Measurements from ENCODE around the gene SGCD.

DNA sequence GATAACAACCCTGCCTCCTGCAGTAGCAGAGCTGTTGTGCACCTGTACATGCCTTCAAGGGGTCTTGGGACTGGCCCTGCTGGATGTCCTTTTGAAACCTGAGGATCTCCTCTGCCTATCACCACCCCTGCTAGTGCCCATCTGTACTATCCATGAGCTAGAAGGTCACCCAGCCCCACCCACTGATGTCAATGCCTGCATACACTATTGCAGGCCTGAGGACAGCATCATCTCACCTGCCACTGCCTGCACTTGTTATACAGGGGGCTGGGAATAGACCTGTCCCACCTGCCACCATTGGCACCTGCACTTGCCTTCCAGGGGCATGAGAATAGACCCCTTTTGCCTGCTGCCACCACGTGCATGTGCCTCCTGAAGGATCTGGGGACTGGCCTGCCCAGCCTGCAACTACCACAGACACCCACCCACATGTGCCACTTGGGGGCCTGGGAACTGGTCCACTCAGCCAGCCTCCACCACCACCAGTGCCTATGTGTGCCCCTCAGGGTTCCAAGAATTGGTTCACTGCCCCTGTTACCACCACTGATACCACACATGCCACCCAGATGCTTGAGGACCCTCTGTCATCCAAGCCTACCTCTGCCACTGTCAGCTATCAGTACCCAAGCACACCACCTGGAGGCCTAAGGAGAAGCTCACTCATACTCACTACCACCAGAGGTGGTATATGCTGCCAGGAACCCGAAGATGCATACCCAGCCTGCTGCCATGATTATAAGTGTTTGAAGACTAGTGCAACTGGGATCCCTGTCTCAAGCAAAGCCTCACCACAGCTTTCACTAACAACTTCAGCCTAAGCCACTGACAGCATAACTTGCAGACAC, 159.7 kb downstream of the SGCD start:
- TF ChIP-seq, protein P1, sequence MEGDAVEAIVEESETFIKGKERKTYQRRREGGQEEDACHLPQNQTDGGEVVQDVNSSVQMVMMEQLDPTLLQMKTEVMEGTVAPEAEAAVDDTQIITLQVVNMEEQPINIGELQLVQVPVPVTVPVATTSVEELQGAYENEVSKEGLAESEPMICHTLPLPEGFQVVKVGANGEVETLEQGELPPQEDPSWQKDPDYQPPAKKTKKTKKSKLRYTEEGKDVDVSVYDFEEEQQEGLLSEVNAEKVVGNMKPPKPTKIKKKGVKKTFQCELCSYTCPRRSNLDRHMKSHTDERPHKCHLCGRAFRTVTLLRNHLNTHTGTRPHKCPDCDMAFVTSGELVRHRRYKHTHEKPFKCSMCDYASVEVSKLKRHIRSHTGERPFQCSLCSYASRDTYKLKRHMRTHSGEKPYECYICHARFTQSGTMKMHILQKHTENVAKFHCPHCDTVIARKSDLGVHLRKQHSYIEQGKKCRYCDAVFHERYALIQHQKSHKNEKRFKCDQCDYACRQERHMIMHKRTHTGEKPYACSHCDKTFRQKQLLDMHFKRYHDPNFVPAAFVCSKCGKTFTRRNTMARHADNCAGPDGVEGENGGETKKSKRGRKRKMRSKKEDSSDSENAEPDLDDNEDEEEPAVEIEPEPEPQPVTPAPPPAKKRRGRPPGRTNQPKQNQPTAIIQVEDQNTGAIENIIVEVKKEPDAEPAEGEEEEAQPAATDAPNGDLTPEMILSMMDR (IDR thresholded peaks at IDR 0.05) = no peak
- no peak for TF ChIP-seq POLR2A (IDR thresholded peaks at IDR 0.05)
